GM18498 (cell line): ENCODE data around the gene TANC1.

Experiments used
- ATAC-seq: cut with Tn5 transposase; IDR thresholded peaks from one replicate; pipeline ENCODE4 v1.9.1; 2021; ENCODE audit warnings: mild to moderate bottlenecking, moderate library complexity; ENCODE audit not compliant: unreplicated experiment

The TANC1 gene

DNA sequence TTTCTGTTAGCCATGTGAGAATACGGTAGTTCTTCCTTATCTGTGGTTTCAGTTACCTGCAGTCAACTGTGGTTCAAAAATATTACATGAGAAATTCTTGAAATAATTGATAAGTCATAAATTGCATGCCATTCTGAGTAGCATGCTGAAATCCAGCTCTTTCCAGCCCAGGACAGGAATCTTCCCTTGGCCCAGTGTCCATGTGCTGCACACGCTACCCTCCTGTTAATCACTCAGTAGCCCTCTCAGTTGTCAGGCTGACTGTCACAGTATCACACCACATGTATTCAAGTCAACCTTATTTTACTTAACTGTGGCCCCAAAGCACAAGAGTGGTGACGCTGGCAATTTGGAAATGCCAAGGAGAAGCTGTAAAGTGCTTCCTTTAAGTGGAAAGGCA is 141.1 kb downstream of the TANC1 start:
- no peak for ATAC-seq

DNA sequence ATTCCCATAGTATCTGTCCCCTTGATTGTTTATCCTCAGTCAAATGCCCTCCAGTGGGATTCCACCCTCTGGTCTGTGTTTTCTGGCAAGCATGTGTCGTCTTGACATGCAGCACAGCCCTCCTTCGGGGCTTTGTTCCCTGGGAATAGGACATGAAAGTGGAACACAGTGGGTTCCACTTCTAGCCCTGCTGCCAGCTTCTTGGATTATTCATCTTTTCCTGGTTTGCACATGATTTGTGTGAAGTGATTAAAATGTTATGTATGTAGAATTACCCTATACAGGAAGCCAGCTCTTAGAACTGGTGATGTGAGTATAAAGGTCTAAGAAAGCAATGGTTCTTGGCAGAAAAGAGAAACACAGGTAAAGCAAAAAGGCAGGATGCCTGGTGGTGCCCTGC is 142.3 kb downstream of the TANC1 start:
- no peak for ATAC-seq

DNA sequence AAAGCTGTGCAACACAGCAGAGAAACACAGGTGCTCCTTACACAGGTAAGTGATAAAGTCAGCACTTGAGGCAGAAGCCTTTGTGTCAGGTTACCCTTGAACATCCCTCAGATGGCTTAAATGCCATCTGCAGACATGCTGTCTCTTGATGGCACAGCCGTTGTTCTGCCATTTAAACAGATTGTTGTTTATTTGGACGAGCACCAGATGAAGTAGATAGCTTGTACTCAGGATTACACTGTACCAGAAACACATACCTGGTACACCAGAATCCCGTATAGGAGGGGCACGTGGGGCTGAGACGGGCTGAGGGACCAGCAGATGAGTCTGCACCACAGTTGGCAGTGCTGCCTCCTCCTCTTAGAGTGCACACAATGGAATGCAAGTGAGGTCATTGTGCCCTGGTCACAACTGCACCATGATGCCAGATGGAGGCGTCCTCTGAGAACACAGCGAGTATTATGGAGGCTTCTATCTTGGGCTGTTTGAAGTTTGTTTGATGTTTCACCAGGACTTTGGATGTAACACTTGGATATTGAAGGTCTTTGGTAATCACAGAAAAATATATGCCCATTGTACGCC is 143.0 kb downstream of the TANC1 start:
- no peak for ATAC-seq

DNA sequence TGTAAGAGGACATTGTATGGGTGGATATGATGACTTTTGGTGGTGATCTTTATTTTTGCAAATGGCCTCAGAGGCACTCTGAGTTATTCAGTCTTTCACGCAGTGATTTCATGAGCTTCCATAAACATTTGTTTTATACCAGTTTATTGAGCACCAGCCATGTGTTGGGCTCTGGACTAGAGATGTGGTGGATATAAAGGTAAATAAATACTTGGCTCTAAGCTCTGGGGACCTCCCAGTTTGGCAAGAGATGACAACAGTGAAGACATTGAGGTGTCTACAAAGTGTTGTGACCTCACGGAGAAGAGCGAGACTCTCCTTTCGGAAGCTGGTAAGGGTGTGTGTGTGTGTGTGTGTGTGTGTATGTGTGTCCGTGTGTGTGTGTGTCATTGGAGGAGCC is 146.4 kb downstream of the TANC1 start:
- ATAC-seq: no peak

DNA sequence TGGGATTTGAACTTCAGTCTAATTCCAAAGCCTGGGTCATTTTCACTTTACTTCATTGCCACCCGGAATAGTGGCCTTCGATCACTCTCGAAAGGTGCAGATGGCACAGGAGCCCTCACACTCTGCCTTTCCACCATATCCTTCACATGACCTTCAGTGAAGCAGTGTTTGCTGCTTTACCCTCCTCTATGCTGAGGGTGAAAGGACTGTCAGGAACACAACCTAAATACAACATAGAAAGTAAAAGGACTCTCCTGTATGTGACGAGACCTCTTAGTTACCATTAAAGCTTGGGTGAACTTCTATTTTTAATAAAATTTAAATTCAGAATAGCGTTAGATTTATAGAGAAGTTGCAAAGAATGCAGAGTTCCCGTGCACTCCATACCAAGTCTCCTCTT is 148.5 kb downstream of the TANC1 start:
- no peak for ATAC-seq

DNA sequence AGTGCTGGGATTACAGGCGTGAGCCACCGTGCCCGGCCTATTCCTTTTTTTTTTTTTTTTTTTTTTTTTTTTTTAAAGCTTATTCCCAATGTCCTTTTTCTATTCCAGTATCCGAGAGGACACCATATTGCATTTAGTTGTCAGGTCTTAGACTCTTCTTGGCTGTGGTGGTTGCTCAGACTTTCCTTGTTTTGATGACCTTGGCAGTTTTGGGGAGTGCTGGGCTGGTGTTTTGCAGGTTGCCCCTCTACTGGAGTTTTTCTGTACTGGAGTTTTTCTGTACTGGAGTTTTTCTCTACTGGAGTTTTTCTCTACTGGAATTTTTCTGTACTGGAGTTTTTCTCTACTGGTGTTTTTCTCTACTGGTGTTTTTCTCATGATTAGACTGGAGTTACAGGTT is 149.2 kb downstream of the TANC1 start:
- no peak for ATAC-seq

DNA sequence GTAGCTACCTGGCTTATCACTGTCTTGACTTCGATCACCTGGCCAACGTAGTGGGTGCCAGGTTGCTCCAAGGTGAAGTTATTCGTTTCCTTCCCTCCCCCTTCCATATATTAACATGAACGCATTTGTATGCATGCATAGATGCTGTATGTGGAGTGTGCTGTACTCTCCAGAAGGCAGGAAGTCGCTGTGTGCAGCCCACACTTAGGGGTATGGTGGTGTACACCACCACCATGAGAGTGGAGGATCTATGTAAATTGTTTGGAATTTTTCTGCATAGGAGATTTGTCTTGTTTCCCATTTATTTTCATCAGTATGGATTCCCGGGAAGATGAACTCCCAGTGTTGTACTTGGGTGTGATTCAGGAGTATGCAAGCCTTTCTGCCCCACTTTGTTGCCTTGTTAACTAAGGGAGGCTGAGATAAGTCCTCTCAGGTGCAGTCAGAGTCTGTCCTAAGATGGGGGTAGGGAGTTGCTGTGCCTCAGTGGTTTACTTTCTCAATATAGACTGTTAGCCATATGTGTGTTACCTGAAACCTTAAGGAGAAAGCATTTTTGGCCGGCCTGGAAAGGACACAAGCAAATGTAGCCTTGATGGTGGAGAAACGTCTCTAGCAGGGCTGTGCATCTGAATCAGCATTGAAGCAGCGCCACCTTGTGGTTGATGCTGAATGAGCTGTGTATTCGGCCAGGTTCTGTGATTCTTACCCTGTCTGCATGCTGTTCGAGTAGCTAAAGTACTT is 149.8 kb downstream of the TANC1 start:
- ATAC-seq: peak; percentile 91

DNA sequence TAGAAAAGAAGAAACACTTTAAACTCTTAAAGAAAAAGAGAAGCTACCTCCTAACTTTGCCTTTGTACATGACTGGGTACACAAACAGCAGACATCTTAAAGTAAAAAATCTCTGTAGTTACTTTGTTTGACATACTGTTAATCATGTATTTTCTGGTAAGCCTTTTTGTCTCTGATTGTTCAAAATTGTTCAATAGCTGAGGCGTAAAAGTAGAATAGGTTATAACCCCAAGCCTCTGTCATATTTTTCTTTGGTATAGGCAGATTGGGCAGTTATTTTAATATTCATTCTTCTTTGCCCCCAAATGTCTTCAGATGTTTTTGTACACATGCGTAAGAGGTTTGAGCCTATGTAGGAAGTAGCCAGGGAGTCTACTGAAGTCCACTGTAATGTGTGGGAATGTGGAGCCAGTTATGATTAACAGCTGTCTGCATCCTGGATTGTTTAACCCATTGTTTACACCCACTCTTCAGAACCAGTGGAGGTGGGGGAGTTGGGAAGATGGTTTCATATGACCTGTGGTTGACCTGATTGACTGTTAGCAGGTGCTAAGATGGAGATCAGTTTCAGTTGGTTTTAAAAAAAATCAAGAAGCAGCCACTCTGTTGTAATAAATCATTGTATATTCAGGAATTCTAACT is 150.5 kb downstream of the TANC1 start:
- ATAC-seq: no peak

DNA sequence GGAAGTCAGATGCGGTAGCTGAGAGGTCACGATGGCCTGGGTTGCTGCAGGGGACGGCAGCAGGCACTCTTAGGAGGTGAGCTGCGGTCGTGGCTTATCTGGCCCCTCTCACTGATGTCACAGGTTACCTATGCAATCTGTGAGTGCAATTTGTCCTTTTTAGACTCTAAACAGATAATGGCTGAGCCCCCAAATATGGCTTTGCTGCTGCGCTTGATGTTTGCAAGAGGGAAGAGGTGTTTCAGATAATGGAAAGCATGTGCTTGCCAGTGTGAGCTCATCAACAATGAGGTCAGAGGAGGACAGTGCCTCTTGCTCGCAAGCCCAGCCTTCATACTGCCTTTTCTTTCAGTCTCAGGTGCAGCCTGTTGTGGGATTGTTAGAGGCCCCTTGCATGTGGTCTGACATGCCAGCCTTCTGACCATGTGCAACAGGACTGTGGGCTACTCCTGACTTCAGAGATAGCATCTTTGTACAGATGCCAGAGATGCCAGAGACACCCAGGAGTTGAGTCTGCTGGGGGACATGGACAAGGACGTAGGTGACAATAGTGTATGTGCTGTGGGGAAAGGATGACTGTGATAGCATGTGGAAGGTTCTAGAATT is 151.3 kb downstream of the TANC1 start:
- ATAC-seq: no peak

DNA sequence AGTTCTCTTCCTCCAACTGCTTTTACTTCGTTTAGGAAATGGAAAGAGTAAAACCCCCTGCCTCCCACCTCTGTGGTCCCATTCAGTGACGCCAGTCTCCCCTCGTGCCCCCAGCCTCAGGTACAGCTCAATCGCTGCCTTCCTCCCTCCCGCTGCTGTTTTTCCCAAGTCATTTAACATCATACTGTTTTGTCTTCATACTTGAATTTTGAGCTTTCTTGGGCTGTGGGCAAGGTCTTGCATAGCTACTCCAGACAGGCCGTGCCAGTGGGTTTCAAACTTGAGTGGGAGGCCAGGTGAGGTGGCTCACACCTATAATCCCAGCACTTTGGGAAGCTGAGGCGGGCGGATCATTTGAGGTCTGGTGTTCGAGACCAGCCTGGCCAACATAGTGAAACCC is 155.3 kb downstream of the TANC1 start:
- no peak for ATAC-seq

DNA sequence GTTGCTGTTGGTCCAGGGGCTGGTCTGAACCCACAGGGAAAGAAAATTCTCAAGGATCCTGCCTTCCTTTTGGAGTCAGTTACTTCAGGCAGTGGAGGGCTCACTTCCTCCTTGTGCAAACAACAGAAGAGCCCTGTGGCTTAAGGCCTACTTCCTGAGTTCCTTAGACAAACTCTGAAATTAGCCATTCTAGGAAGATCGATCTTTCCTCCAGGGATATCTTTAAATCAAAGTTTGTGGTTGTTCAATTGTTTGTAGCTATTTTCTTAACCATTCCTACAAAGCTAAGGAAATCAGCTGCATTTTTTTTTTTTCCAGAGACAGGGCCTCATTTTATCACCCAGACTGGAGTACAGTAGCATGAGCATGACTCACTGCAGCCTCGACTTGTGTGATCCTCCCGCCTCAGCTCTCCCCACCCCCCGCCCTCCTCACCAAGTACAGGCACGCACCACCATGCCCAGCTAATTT is 156.0 kb downstream of the TANC1 start:
- ATAC-seq: no peak

DNA sequence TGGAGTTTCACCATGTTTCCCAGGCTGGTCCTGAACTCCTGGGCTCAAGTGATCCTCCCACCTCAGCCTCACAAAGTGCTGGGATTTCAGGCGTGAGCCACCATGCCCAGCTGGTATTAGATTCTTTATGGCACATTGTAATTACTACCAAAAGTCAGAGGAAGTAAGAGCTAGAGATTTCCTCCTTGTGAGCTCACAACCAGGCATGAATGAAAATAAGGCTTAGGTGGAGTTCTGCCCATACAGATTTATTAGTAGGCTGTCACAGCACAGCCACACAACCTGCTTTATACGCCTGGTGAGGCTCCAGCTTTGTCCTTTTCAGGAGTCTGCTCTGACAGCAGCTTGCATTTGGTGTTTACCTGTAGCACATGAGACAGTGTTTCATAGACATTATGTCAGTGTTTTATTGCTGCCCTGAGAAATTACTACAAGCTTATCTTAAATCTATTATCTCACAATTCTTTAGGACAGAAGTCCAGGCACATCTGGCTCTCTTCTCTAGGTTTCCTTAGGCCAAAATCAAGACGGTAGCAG is 156.6 kb downstream of the TANC1 start:
- ATAC-seq: no peak

DNA sequence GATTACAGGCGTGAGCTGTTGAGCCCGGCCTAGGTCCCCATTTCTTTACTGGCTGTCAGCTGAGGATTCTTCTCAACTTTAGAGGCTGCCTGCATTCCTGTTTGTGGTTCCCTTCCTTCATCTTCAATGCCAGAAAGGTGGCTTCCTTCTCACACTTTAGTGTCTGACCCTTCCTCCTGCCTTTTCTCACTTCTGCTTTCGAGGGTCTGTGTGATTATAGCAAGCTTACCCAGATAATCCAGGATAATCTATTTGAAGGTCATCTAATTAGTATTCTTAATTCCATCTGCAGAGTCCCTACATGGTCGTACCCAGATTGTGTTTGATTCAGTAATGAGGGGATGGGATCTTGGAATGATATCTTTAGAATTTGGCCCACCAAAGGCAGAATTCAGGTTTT is 157.4 kb downstream of the TANC1 start:
- ATAC-seq: no peak

DNA sequence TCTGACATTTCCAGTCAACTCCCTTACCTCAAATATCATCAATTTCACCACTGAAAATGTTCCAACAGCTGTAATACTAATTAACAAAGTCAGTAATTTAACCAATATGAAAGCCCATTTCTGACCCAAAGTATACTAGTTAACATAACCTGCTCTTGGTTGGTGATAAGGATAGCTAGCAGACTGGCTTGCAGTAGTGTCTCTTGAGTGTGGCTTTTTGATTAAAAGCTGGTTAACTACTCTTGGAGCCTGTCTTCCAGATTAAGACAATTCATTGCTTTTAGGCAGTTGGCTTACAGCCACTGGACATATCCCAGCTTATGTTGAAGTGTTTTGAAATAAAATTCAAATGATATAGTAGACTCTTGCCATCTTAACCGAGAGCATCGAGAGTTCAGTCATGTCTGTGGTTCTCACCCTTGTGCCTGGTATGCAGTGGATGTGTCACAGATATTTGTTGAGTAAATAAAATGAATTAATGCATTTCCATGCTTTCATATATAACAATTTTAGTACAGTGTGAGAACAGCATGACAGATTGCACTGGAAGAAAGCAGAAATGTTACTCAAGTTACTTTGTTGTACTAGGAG is 158.1 kb downstream of the TANC1 start:
- no peak for ATAC-seq

DNA sequence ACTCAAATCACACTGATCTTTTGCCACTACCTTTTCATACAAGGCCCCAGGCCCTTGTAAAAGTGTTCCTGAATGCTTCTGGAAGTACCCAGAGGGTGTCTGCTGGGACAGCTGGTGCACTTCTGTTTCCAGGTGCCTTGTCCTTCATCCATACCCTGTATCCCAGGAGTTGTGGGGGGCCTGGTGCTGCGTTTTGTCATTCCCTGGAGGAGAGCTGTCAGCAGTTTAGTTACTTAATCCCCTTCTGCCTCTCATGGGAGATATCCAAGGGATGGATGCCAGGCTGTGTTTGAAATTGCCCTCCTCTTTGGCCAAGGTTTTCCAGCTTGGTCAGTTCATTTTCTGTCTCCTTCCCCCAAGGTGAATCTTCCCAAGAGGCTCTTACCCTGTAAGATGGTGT is 159.8 kb downstream of the TANC1 start:
- ATAC-seq: no peak

DNA sequence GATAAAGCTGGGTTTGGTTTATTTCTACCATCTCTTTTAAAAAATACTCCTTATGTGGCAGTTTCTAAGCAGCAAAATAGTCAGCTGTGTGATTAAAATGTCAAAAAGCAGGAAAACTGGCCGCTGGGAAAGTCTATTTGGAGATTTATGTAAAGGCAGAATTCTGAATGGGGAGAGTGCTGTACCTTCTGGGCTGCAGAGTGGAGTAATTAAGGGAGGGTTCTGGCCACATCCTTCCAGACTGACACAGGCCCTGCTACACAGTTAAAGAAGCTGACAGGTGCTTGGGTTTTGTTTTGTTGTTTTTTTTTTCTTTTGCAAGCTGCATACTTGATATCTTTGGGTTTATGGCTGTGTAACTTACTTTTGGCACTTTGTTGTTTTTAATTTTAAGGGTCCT is 160.8 kb downstream of the TANC1 start:
- no peak for ATAC-seq

DNA sequence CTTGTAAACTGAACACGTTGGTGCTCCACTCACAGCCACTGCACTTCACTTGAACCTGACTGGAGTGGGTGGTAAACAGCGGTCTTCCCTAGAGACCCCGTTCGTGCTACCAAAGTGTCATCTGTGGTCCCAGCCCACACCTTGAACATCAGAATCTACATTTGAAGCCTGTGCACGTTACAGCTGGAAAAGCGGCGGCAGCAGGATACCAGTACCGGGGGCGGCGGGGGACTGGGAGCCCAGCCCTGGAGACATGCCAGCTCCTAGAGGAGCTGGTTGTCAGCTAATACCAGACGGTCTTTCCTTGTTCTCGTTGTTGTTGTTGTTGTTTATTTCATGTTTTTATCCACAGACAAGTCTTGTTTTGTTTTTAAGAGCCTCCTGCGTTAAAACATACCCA is 161.4 kb downstream of the TANC1 start:
- ATAC-seq: no peak

DNA sequence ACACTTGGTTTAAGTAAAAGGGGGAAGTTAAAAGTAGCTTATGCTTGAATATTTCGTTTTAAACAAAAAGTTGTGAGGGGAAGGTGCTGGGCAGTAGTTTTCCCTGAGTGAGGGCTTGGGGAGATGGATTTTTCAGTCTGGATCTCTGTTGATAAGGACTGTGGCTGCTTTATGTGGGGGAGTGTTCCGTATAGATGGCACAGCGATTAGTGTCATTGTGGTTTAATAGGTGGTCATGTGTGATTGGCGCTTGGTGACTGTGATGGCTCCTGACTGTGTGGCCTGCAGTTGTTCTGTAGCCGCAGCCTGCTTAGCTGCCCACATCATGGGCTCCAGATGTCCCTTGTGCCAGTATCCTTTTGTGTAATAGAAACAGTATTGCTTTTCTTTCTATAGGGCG is 161.9 kb downstream of the TANC1 start:
- no peak for ATAC-seq

DNA sequence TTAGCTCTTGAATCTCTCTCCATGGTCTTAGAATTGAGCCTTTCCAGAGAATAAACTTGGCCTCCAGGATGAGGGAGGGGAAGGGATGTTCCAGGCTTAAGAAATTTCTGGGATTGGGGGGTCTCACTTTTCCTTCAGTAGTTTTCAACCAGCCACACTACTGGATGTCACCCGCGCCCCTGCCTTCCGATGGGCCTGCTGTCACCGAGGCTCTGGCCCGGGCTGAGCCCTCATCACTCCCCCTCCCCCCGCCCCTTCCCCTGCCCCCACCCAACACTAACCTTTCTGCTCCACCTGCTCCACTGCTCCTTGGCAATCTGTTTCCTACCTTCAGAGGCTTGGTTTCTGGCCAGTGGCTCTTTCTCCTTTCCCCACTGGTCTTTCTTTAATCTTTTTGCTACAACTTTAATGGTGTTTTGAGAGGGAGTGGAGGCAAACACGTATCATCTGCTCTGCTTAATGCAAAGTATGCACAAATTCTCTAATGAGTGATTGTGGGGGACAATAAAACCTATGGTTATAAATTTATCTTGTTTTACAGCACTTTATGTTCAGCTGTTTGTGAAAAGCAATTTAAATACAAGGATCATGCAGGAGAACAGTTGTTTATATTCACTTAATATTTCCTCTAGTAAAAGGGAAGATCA is 162.9 kb downstream of the TANC1 start:
- no peak for ATAC-seq

DNA sequence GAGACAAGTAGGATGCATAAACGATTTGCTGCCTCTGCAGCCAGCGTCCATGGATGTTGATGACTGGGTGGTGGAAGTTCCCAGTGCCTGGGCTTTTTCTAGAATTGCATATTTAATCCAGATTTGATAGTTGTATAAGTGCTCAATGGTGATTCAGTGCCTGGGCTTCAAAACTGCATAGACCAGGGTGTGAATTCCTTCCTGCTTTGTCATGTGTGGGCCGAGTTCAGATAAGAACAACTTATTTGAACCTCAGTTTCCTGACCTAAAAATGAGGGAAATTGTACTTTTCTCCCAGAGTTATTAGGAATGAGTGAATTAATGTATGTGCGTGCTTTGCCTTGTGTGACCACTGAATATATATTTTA is 163.5 kb downstream of the TANC1 start:
- ATAC-seq: no peak

DNA sequence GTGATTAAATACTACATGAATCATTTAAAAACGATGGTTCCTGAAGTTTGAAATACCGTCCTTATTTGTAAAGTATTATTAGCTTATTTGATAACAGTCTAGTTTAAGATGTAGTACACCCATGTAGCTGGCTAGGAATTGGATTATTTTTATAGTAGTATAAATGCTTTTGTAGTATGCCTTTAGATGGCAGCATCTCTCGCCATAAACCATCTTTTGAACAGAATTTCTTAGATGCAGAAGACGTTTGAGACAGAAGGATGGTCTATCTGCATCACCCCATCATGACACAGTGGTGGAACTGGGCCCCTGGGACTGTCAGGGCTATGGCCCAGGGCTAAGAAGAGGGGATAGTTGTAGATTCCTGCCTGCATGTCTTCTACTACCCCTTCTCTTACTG is 165.4 kb downstream of the TANC1 start:
- no peak for ATAC-seq
